SH-SY5Y (cell line): ENCODE data around the gene TRIM4.

Experiments used
- GATA2 ChIP-seq: IDR thresholded peaks from 2 replicates; pipeline ENCODE4 v1.6.1; 2011; ENCODE audit warnings: mild to moderate bottlenecking, low read depth, low read length
- GATA3 ChIP-seq: IDR thresholded peaks from 2 replicates; pipeline ENCODE4 v1.6.1; 2011; ENCODE audit warnings: low read depth, mild to moderate bottlenecking, low read length, moderate library complexity

DNA sequence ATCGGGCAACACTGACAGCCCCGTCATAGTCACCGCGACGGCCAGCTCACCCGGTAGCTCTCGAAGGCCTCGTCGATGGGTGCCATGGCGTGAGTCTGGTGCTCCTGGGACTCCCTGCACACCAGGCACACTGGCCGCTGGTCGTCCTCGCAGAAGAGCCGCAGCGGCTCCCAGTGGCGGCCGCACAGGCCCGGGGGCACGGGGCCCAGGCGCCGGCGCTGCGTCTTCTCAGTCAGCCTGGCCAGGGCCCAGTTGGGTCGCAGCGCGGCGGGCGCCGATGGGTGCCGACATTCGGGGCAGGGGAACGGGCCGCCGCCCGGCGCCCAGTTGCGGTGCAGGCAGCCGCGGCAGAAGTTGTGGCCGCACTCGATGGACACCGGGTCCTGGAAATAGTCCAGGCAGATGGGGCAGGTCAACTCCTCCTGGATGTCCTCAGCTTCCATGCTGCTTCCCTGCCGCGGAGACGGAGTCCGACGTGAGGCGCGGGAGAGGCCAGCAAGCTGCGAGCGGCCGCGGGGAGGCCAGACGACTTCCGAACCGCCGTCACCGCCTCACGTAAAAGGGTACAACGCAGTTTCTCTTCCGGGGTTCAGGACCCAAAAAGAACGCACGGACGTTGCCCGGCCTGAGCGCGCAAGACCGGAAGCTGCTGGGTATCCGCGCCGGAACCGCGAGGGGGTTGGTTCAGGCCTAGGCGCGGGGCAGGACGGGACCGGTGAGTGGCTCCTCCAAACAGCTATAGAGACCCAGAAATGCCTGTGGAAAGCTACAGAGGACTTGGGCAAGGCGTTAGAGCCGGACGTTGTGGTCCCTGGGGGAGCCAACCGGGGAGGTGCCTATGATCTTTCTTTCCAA lies at the start of gene TRIM4:
- TF ChIP-seq GATA2 (no peak), GATA3 (no peak)
